CD1c-positive myeloid dendritic cell (primary cell): Measurements from ENCODE around the gene FHIT.
"Not testable (repeated sequence)": the region's sequence is repeated elsewhere in the genome, so short reads cannot be mapped to it uniquely, and the experiment has no call there.

Experiments used
- DNase-seq: peaks from one replicate; pipeline ENCODE4 v3.0.0-alpha.2; 2016; ENCODE audit errors: extremely low spot score

The FHIT gene

DNA sequence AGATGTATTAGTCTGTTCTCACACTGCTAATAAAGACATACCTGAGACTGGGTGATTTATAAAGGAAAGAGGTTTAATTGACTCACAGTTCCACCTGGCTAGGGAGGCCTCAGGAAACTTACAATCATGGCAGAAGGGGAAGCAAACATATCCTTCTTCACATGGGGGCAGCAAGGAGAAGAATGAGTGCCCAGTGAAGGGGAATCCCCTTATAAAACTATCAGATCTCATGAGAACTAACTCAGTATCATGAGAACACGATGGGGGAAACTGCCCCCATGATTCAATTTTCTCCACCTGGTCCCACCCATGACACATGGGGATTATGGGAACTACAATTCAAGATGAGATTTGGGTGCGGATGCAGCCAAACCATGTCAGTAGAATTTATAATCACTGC lies 1316.7 kb downstream of the FHIT start:
- not testable (repeated sequence) for DNase-seq

DNA sequence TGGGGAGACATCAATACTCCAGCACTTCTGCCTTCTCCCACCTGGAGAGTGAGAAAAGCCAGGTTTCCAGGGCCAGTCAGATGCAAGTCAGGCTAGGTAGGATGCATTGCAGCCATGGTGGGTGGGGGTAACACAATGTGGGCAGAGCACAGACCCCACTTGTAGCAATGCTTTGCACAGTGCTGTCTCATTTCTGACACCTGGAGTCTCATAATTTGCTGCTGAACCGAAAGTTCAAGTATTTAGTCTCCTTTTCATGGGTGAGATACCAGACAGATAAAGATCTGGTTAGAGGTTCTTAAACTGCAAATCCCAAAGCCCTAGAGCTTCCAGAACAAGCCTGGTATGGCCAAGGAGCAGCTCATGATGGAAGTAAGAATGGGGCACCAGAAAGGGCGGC lies 1321.1 kb downstream of the FHIT start:
- DNase-seq: no peak

DNA sequence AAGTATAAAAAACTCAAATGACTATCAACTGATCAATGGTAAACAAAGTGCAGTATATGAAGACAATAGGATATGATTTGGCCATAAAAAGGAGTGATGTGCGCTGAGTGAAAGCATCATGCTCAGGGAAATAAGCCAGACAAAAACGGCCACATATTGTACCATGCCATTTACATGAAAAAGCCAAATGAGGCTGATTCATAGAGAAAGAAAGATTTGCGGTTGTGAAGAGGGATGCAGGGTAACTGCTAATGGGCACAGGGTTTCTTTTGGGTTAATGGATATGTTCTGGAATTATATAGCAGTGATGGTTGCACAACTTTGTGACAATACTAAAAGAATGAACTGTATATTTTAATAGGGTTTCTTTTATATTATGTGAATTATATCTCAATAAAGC lies 1324.2 kb downstream of the FHIT start:
- no peak for DNase-seq

DNA sequence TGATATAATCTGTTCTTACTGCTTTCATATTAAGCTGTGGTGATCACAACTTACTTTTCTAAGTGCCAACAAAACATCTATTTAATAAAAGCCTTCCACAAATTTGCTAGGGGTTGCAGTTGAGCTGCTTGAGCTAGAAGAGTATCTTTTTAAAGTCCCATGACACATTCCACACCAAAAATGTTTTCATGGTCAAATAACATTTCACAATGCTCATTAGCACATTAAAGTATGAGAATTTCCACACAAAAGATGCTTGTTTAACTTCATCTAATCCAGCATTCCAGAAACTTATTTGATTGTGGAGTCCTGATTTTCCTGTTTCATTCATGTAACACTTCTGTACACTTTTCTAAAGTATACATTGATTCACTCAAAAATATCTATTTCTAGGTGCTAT lies 1325.3 kb downstream of the FHIT start:
- DNase-seq: no peak

DNA sequence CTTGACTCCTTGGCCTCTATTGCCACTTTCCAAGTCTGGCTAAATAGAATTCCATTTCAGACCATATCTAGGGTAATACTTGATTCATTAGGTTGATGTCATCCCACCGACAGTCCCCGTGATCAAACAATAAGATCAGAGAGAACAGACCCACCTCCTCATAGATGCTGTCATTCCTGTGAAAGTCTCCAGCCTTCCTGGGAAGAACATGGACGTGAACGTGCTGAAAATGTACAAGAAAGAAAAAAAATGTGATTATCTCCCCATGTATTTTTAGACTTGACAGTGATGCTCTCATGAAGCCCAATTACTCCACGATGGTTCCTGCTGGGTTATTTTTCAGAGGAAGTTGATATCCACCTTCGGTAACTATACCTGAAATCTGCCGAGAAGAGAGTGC lies 1329.1 kb downstream of the FHIT start:
- no peak for DNase-seq

DNA sequence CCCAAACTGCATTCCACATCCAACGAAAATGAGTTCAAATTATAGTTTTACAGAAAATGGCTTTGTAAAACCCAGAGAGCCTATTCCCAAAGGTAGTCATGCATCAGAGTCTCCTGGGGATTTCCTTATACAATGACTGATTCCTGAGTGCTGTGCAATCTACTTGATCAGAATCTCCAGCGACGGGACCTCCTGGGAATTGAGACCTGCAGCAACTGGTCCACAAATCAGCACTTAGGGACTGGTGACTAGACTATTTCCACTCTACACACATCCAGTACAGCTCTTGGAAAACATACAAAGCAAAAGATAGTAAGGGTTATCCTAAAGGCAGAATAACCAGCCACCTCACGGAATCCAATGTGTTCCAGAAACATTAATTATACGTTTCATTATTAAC lies 1330.4 kb downstream of the FHIT start:
- no peak for DNase-seq

DNA sequence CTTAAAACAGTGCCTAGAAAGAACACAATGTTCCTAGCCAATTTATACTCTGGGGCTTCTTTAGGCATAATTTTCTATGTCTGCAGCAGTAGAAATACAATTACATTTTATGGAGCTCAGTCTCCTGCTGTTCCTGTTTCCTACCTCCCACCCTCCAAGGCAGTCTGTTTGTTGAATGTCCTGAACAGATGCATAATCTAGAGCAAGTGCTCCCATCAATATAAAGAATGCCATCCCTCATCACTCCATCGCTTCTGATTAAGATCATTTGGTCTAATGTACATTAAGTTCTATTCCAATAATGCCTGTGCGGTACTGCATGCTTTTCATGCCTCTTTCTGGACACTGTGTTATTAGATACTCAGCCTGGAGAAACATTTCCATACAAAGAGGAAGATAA lies 1331.7 kb downstream of the FHIT start:
- DNase-seq: no peak

DNA sequence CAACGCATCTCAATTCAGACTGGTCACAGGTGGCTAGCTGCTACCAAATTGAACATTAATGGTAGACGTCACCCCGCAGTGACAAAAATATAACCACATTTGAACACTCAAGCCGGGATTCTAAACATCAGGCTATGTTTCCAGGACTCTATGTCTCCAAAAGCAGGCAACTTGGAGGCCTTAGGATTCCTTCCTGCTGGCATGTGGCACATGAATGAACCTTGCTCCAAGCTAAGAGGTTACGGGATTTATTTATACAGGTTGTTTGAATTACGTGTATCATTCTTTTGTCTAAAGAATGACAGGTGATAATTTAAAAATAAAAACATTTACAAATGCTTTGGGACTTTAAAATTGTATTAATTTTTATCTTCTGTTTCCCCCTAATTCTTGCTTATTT lies 1337.0 kb downstream of the FHIT start:
- no peak for DNase-seq

DNA sequence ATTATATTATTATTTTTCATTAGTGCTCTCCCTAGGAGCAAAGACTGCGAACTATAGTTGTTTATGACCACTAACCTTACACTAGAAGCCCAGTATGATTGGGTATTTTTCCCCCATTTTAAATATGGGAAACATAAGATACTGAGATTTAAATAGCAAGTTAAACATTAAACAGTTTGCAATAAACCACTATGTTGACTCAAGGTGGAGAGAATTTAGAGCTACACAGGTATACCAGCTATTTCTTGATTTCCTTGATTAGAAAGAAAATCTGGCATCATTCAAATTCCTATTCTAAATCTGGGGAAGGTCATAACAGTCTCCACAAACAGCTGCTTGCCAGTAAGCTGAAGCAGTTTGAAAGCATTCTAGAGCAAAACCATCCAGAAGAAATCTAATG lies 1337.6 kb downstream of the FHIT start:
- DNase-seq: no peak

DNA sequence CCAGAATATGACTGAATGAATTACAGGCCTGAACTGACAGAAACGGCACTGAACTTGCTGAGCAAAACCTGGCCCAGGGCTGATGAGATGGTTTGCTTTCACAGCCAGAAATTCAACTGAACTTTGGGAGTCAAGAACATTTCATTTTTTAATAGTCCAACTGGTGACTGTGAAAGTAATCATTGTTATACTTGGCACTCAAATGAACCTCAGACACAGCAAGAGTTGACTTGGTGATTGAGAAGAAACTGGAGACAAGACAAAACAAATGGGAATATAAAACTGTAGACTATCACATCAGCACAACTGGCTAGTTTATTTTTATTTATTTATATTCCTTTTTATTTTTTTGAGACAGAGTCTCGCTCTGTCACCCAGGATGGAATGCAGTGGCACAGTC lies 1342.6 kb downstream of the FHIT start:
- DNase-seq: no peak

DNA sequence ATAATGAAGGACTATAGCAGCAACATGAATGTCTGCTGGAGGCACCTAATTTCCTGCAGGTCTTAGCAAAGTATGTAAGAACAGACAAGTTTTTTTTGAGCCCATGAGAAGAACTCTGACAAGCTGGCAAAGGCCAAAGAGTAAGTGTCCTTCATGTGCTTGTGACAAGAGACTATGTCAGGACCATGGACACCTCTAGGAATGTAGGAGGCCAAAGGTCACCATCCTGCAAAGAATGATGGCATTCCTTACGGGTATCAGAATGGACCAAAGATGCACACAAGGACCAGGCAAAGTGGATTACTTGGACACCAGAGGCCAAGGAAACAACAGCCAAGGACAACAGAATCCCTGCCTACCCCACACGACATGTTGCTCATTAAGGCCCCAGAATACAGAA lies 1343.0 kb downstream of the FHIT start:
- no peak for DNase-seq

DNA sequence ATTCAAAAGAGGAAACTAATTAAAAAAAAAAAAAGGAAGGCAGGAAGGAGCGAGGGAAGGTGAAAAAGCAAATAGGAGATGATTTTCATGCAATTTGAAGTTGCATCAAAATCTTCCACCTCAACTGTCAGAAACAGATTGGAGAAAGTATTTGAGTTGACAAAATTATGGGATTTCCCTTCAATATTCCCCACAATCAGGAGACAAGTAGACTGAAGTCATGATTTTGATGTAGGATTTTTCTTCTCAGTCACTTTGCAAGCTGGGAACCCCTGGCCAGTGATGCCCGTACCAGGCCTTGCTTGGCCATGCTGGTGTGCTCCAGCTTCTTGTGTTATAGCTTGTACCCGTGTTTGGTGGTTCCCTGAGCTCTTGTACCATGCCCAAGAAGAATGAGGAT lies 1347.0 kb downstream of the FHIT start:
- no peak for DNase-seq

DNA sequence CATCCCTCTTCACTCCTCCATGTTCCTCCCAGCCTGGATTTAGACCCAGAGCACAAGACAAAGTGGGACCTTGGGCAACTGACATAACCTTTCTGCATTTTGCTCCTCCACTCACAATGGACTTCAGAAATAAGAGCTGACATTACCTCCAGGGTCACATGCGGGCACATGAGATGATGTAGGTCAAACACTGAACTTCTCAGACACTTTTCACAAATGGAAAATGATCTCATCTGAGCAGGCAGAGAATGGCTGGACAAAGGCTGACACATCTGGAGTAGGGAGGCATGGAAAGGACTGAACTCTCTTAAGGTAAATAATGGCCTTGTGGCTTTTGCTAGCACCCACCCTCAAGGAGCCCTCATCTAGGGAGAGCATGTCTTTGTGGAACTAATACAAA lies 1352.2 kb downstream of the FHIT start:
- no peak for DNase-seq

DNA sequence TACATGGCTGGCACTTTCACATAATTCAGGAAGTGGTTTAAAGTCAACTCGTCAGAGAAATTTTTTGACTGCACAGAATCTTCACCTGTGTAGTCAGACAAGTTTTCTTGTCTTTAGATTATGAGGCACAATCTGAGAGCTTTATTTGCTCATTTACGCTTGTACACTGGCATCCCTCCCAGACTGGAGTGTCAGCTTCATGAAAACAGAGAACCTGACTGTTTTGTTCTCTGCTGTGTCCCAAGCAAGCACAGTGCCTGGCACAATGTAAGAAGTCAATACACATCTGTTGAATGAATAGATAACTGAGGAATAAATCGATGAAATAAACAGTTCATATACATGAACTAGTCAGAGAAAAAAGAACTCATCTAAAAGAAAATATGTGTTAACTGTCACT lies 1355.3 kb downstream of the FHIT start:
- DNase-seq: no peak

DNA sequence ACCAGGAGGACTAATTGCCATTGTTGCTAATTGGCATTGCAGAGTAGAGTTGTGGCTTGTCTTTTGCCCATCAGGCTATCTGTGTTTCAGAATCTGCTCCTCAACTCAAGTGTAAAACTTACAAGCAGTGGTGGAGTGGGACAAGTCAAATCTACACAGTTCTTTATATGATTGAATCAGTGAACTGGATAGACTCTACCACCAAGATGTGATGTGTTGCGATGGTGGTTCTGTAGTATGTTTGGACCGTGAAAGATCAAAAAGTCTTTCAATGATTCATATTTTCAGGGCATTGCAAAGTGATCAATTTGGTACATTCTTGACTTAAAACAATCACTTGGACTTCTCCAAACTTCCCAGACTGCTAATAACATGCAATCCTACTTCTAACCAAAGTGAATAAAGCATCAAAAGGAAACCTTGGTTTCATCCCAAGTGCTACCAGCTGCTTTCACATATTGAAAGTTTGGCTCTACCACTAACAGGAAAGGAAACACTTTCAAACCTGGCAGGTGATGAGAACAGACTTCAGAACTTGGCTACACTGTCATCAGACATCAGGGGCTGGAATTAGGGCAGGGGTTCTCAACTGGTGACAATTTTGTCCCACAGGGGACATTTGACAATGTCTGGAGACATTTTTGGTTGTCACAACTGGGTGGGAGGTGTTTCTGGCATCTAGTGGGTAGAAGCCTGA lies 1356.7 kb downstream of the FHIT start:
- DNase-seq: no peak

DNA sequence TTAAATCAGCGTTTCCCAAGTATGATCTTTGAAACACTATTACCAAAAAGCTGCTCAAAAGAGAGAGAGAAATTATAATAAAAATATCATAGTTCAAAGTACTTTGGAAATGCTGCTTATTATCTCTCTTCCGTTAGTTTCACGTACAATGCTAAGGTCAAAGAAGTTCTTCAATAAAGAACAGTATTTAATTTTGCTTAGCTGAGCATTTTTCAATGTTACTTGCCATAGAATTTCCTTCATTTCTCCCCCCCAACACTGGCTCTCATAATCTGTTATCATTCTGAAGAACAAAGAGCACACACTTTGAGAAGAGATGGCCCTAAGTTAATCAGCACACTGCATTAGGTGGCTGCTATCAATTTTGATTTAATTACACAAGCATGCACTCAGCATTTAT lies 1360.6 kb downstream of the FHIT start:
- DNase-seq: no peak

DNA sequence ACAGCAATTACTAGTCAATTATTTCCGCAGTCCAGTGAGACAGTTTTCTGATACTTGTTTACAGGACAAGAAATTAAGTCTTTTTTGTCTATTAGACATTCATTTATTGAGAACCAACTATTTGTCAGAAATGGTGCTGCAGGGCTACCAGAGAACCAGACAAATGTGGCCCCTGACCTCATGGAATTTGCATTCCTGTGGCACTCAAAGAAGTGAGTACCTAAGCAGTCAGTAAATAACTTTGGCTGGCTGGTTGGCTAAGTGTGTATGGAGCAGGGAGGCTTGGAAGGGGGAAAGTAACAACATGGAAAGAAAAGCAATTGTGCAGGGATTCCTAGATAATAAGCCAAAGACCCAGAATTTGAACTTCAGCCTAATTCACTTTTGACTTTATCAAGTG lies 1364.5 kb downstream of the FHIT start:
- no peak for DNase-seq

DNA sequence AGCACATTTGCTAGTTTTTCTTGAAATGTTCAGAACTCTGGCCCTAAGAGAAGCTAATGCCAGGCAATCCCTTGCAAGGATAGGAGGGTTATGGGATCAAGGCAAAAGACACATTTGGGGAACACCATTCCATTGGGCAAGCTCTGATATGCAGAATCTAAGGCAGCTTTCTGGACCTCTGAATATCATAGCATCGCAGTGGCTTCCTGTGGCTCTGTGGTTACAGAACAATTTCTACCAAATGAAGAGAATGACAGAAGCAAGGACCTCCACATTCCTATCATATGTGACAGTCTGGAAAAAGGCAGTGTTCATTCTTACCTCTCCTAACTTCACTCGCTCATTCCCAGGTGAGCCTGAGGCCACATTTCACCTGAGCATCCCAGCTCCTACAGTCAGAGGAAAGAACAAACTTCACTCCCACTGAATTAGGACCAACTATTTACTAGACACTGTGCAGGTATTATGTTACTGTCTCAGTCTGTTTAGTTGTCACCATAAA lies 1365.3 kb downstream of the FHIT start:
- DNase-seq: no peak

DNA sequence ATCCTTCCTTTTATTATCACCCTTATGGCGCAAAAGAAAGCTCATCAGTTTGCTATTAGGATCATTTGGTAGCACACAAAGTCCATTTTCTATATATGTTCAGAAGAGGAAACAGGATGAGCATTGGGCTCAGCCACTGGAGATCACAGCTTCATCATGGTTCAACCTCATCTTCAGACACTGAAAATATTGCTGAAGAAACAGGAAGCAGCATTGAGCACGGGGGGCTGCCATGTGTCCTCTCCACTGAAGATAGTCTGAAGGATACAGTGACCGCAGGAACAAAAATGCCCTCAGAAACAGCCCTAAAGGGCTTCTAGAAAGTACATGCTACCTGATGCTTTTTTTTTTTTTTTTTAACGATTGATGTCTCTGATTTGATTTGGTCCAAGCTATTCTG lies 1366.2 kb downstream of the FHIT start:
- no peak for DNase-seq

DNA sequence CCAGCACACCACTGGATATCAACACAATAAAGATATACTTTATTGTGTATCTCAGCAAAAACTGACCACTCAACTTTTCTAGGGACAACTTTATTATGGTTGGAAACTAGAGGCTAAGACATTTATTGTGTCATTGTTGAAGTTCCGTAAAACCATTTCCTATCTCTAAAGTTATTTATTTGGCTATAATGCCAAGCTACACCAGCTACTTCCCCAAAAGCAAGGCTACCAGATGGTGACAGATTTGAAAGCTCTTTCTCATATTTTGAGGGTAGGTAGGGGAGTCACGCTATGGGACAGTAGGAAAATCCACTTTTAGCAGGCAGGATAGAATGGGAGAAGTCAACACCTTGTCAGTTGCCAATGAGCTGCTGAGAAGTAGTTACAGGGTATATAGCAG lies 1366.8 kb downstream of the FHIT start:
- DNase-seq: peak; percentile 62

DNA sequence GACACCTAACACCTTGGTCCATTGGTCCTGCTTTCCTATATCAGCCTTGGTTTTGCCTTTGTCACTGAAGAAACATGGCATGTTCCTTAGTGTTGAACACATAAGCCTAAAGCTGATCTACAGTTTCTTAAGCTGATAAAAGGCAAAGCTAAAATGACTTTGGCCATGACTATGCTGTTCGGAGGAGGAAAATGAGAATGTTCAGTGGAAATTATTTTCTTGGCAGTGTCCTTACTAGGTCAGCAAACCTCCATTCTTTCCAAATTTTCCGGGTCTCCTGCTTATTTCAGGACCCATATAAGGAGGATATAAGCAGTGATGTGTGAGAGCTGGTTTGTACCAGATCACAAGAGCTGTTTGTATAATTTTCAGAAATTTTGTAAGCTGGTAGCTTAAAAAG lies 1368.5 kb downstream of the FHIT start:
- DNase-seq: no peak

DNA sequence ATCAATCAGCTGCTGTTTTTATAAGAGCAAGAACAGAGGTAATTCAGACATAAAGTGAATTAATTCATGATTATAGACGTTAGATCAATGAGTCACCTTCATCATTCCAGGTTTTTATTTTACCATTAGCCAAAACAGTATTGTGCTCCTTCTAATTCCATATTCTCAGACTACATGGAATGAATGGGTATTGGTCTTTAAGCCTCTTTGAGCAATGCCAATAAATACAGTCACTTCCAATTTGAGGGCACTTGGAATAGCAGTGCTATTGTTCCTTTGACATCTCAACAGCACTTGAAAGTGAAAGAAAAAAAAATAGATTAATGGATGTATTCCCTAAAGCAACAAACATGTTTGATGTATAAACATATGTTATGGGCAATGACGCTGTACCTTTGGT lies 1370.5 kb downstream of the FHIT start:
- DNase-seq: no peak

DNA sequence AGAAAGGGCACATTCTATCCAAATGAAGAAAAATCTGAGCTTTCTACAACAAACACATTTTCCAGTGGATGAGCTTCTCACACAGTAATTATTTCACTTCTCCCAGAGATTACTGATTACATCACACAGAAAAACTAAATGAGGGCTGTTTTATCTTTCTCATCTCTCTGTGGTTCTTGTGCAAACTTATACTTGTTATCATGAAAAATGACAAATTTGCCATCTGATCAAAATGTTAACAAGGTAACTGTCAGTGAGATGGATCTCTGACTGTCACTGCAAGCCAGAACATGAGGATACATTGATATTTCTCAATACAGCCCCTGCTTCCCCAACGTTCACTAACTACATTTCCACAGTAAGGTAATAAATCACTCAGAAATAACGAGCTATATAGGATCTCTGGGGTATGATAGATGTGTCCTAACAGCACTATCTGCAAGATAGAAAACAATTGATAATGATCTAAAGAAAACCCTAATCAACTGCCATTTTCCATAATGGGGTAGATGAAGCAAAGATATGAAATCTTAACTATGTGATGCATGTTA lies 1372.1 kb downstream of the FHIT start:
- DNase-seq: no peak

DNA sequence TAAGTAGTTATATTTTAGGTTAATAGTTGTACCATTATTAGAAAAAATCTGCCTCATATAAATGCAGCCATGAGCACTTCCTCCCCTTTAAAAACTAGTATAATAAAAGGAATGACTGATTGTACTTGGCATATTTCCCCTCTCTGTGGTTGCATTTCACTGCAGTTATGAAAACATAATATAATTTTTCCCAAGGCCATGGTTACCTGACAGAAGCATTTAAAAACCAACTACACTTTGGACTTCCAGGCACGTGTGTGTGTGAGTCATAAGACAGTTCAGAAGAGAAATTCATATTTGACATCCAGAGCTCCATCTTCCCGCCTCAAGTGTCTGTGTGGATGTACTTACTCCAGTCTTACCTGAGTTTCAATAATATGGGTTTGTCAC lies 1373.2 kb downstream of the FHIT start:
- DNase-seq: no peak
